B cell (primary cell): ENCODE measurements around the gene STOML1.

ENCODE experiments used
- EZH2 ChIP-seq: IDR thresholded peaks from 2 replicates; pipeline ENCODE4 v1.6.1; 2012; ENCODE audit warnings: borderline replicate concordance, low read depth, mild to moderate bottlenecking, moderate library complexity, low read length; ENCODE audit not compliant: insufficient read depth, poor library complexity, severe bottlenecking
- TF ChIP-seq, protein P1 (sequence below): fragments of 200-600 bp; IDR thresholded peaks from one replicate; pipeline ENCODE4 v1.8.0; 2022; ENCODE audit warnings: antibody characterized with exemption, mild to moderate bottlenecking

DNA sequence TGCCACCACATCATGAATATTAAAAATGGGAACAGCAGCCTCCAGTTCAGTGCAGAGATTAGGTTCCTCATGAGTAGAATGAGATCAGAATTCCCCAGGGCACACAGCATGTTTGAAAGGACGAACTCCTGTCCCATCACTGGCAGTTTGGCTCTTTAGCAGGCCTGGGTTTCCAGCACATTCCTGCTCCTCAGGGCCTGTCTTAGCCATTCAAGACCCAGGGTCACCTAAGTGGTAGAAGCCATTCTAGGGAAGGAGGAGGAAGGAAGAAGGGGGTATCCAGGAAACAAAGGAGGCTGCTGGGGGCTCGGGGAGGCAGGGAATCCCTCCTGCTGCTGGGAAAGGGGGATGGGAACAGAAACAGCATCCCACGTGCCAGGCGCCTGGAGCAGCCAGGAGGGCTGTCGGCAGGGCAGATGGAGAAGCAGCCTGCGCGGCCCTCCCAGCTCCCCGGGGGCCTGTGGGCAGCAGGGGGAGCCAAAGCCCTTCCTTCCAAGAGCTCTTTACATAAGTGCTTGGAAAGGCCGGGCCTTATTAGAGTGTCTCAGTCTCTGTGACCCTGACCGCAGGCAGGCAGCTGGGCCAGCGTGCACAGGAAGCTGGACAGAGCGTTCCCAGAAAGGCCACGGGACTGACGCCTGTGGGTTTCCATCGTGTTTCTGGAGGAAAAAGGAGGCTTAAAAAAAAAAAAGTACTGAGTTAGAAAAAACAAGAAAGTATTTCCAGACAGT lies 41.1 kb downstream of the STOML1 start:
- TF ChIP-seq, protein P1, sequence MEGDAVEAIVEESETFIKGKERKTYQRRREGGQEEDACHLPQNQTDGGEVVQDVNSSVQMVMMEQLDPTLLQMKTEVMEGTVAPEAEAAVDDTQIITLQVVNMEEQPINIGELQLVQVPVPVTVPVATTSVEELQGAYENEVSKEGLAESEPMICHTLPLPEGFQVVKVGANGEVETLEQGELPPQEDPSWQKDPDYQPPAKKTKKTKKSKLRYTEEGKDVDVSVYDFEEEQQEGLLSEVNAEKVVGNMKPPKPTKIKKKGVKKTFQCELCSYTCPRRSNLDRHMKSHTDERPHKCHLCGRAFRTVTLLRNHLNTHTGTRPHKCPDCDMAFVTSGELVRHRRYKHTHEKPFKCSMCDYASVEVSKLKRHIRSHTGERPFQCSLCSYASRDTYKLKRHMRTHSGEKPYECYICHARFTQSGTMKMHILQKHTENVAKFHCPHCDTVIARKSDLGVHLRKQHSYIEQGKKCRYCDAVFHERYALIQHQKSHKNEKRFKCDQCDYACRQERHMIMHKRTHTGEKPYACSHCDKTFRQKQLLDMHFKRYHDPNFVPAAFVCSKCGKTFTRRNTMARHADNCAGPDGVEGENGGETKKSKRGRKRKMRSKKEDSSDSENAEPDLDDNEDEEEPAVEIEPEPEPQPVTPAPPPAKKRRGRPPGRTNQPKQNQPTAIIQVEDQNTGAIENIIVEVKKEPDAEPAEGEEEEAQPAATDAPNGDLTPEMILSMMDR, result peak; percentile 66
- no peak for TF ChIP-seq EZH2
